Testis (tissue), 3 donors: Measurements from ENCODE around the gene CCL28. TPM values are rescaled to one million over a fixed set of nuclear protein-coding genes. Genes with fewer than 3 reads are reported as not detected.
"Not testable (repeated sequence)": the region's sequence is repeated elsewhere in the genome, so short reads cannot be mapped to it uniquely, and the experiment has no call there.

Experiments
- DNase-seq: peaks from one replicate; pipeline ENCODE4 v3.0.0-alpha.2; 2019
- H3K27ac ChIP-seq, 2 donors: fragments of 200-600 bp; sonication (generic); one replicate each; pipeline ENCODE4 v1.5.1; 2019
- H3K27me3 ChIP-seq: fragments of 200-600 bp; sonication (generic); one replicate; pipeline ENCODE4 v1.5.1; 2019
- H3K36me3 ChIP-seq: fragments of 200-600 bp; sonication (generic); one replicate; pipeline ENCODE4 v1.5.1; 2017; ENCODE audit warnings: low read depth; ENCODE audit errors: missing control alignments
- H3K4me1 ChIP-seq: fragments of 200-600 bp; sonication (generic); one replicate; pipeline ENCODE4 v1.5.1; 2019
- H3K4me3 ChIP-seq, 2 donors: fragments of 200-600 bp; sonication (generic); one replicate each; pipeline ENCODE4 v1.5.1; 2017 to 2019
- H3K9me3 ChIP-seq: fragments of 200-600 bp; sonication (generic); one replicate; pipeline ENCODE4 v1.5.1; 2017
- POLR2A ChIP-seq: fragments of 450-650 bp; IDR thresholded peaks from one replicate; pipeline ENCODE4 v1.6.1; 2017; ENCODE audit warnings: antibody characterized with exemption, mild to moderate bottlenecking, moderate library complexity
- WGBS, 2 donors: methylation state at CpG; one replicate each; pipeline ENCODE4 v1.1.5; 2018; 5-methylcytosine and 5-hydroxymethylcytosine counted together
- intact Hi-C: fragments of 100-400 bp; cut with DNase I; formaldehyde crosslinking; loops from one replicate; pipeline ENCODE4 v1.15.1; 2023; ENCODE audit warnings: low total_unique reads
- polyA plus RNA-seq: library from polyadenylated mRNA; stranded (reverse); fragments of 350-450 nt; fragmentation: Illumina TruSeq; extraction: RNeasy Lipid Tissue Mini Kit (QIAGEN cat#74804); gene quantifications from one replicate; pipeline ENCODE4 v1.2.3, GENCODE V29; 2014; ENCODE audit warnings: low read depth, low replicate concordance; ENCODE audit not compliant: insufficient read depth
- total RNA-seq, 2 donors: library from RNA; depleted of rRNA; stranded (reverse); fragments of >200 nt; gene quantifications; one replicate each; pipeline ENCODE4 v1.2.3, GENCODE V29; 2016
- TF ChIP-seq, protein P1 (sequence below), 3 experiments: fragments of 450-650 bp in 2 of 3; fragments of 200-600 bp in 1 of 3; sonication (generic) in 1 of 3; IDR thresholded peaks; one replicate each; pipeline ENCODE4 v1.5.1; 2016 to 2019; ENCODE audit warnings: antibody characterized with exemption in 3 of 3, mild to moderate bottlenecking in 2 of 3, moderate library complexity in 1 of 3

Gene CCL28
- total and polyA plus RNA-seq, 3 donors from 2014 or later = 3.8 to 7.6 (median 5.6) TPM

DNA sequence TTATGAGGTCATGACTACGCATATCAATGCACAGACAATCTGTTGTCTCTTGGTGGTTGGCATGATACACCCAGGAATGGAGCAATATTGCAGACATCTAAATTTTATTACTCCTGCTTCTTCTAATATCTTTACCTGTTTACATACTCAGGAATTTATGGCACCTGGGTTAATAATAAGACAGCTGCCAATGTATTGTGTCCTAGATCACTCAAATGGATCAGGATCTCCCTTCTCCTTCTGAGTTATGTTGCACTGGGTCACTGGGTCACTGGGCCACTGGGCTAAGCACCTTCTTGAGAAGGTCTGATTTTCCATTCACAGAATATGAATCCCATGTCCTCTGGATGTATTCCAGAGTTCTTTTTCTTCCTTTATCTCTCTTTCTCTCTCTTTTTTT, 41.8 kb downstream of the CCL28 start:
- WGBS, 2 donors = 88 to 100% methylated on average over 1 of the region's 1 CpG

GRCh38 chr5:43369651-43370050, 42.5 kb downstream of the CCL28 start:
- Histone ChIP-seq H3K27ac (no peak overlapping the region), H3K4me1 (no peaks in the 10 kb centered on the region), H3K36me3 (no peaks in the 10 kb centered on the region), H3K27me3 (no peaks in the 10 kb centered on the region), H3K4me3 (no peak overlapping the region), H3K9me3 (no peaks in the 10 kb centered on the region)
- intact Hi-C loops = no loop called here
- DNase-seq = no peak
- TF ChIP-seq, protein P1, sequence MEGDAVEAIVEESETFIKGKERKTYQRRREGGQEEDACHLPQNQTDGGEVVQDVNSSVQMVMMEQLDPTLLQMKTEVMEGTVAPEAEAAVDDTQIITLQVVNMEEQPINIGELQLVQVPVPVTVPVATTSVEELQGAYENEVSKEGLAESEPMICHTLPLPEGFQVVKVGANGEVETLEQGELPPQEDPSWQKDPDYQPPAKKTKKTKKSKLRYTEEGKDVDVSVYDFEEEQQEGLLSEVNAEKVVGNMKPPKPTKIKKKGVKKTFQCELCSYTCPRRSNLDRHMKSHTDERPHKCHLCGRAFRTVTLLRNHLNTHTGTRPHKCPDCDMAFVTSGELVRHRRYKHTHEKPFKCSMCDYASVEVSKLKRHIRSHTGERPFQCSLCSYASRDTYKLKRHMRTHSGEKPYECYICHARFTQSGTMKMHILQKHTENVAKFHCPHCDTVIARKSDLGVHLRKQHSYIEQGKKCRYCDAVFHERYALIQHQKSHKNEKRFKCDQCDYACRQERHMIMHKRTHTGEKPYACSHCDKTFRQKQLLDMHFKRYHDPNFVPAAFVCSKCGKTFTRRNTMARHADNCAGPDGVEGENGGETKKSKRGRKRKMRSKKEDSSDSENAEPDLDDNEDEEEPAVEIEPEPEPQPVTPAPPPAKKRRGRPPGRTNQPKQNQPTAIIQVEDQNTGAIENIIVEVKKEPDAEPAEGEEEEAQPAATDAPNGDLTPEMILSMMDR (IDR thresholded peaks at IDR 0.05) = no peak
- TF ChIP-seq POLR2A = no peak

More for the DNA sequence above, 41.8 kb downstream of the CCL28 start:
- TF ChIP-seq, protein P1 (IDR thresholded peaks at IDR 0.05) = no peak
- TF ChIP-seq POLR2A = no peak
- Histone ChIP-seq H3K36me3 (no peaks in the 10 kb centered on the region), H3K4me3 (no peak overlapping the region), H3K9me3 (no peaks in the 10 kb centered on the region), H3K27me3 (no peaks in the 10 kb centered on the region), H3K4me1 (no peaks in the 10 kb centered on the region), H3K27ac (no peak overlapping the region)
- no peak for DNase-seq
- intact Hi-C loops = no loop called here

GRCh38 chr5:43367909-43368669, 44.1 kb downstream of the CCL28 start:
- WGBS, 2 donors = 71 to 72% methylated on average over 3 of the region's 3 CpGs
- TF ChIP-seq, protein P1 (IDR thresholded peaks at IDR 0.05) = no peak
- TF ChIP-seq POLR2A = no peak
- intact Hi-C loops = no loop called here
- Histone ChIP-seq H3K9me3 (no peaks in the 10 kb centered on the region), H3K27me3 (no peaks in the 10 kb centered on the region), H3K27ac (no peak overlapping the region), H3K4me1 (no peaks in the 10 kb centered on the region), H3K36me3 (no peaks in the 10 kb centered on the region), H3K4me3 (no peak overlapping the region)
- no peak for DNase-seq

DNA sequence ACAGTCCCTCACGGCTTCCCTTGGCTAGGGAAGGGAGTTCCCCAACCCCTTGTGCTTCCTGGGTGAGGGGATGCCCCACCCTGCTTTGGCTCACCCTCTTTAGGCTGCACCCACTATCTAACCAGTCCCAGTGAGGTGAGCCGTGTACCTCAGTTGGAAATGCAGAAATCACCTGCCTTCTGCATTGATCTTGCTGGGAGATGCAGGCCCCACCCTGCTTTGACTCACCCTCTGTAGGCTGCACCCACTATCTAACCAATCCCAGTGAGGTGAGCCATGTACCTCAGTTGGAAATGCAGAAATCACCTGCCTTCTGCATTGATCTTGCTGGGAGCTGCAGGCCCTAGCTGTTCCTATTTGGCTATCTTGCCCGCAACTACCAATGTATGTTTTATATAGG, 44.7 kb downstream of the CCL28 start:
- intact Hi-C loops = no loop called here
- Histone ChIP-seq H3K27me3 (no peaks in the 10 kb centered on the region), H3K9me3 (no peaks in the 10 kb centered on the region), H3K36me3 (no peaks in the 10 kb centered on the region), H3K4me1 (no peaks in the 10 kb centered on the region), H3K4me3 (no peak overlapping the region), H3K27ac (no peak overlapping the region)
- no peak for TF ChIP-seq POLR2A
- TF ChIP-seq, protein P1 (IDR thresholded peaks at IDR 0.05) = no peak
- 93 to 94% methylated on average over 2 to 3 of the region's 3 CpGs for WGBS, 2 donors
- DNase-seq = no peak

GRCh38 chr5:43366680-43367246, 45.4 kb downstream of the CCL28 start:
- H3K27me3 ChIP-seq, H3K9me3 ChIP-seq, H3K36me3 ChIP-seq, DNase-seq, H3K4me3 ChIP-seq, H3K4me1 ChIP-seq, H3K27ac ChIP-seq, intact Hi-C loops: not testable (repeated sequence)
- 75 to 78% methylated on average over 4 of the region's 4 CpGs for WGBS, 2 donors

- H3K9me3 ChIP-seq, H3K27ac ChIP-seq, H3K4me3 ChIP-seq, intact Hi-C loops, DNase-seq, H3K36me3 ChIP-seq, H3K27me3 ChIP-seq, H3K4me1 ChIP-seq: not testable (repeated sequence)
- WGBS, 2 donors = 76 to 93% methylated on average over 2 of the region's 2 CpGs
Measured at GRCh38 chr5:43365155-43365554, 47.0 kb downstream of the CCL28 start.
